Type B pancreatic cell (in vitro differentiated cells): Measurements from ENCODE around the gene ILF2. TPM values are rescaled to one million over a fixed set of nuclear protein-coding genes. Genes with fewer than 3 reads are reported as not detected.
"Not testable (repeated sequence)": the region's sequence is repeated elsewhere in the genome, so short reads cannot be mapped to it uniquely, and the experiment has no call there.

Experiments used
- DNase-seq: peaks from one replicate; pipeline ENCODE4 v3.0.0; 2021; ENCODE audit warnings: mixed read lengths; ENCODE audit not compliant: unreplicated experiment; ENCODE audit errors: extremely low spot score
- H3K27ac Mint-ChIP-seq: 2 replicates; pipeline ENCODE4 v1.8.0; 2021; ENCODE audit warnings: mild to moderate bottlenecking, mixed read lengths
- H3K27me3 Mint-ChIP-seq: 2 replicates; pipeline ENCODE4 v1.8.0; 2021; ENCODE audit warnings: mixed read lengths
- H3K36me3 Mint-ChIP-seq: 2 replicates; pipeline ENCODE4 v1.8.0; 2021; ENCODE audit warnings: mixed read lengths
- H3K4me1 Mint-ChIP-seq: one replicate; pipeline ENCODE4 v1.8.0; 2021; ENCODE audit warnings: mixed read lengths; ENCODE audit not compliant: unreplicated experiment
- H3K4me3 Mint-ChIP-seq: 2 replicates; pipeline ENCODE4 v1.8.0; 2021; ENCODE audit warnings: mild to moderate bottlenecking, mixed read lengths
- H3K9me3 Mint-ChIP-seq: 2 replicates; pipeline ENCODE4 v1.8.0; 2021; ENCODE audit warnings: mixed read lengths
- long read RNA-seq: library from polyadenylated mRNA; unstranded; transcript quantifications from one replicate; pipeline ENCODE4 v2.0.0, GENCODE V29; 2020
- total RNA-seq: library from RNA; stranded (reverse); gene quantifications from 2 replicates; pipeline ENCODE4 v1.2.1, GENCODE V29; 2021; ENCODE audit warnings: low replicate concordance
- TF ChIP-seq, protein P1 (sequence below): fragments of 200-600 bp; sonication (generic); conservative IDR thresholded peaks from 2 replicates; pipeline ENCODE4 v1.5.0; 2021; ENCODE audit warnings: antibody characterized with exemption, mild to moderate bottlenecking

The ILF2 gene
- total RNA-seq: 241 and 291 TPM in 2 replicates
- long read RNA-seq, transcript ILF2-201 (14 exons, 1,659 nt): major isoform, 1,355 of 1,469 reads
- long read RNA-seq, transcript ILF2-205 (14 exons, 1,906 nt): minor isoform, 7 of 1,469 reads
- long read RNA-seq, partial matches to known transcripts: 45 of 1,469 reads
- long read RNA-seq, other reads (novel, unspliced or antisense): 62 of 1,469 reads

DNA sequence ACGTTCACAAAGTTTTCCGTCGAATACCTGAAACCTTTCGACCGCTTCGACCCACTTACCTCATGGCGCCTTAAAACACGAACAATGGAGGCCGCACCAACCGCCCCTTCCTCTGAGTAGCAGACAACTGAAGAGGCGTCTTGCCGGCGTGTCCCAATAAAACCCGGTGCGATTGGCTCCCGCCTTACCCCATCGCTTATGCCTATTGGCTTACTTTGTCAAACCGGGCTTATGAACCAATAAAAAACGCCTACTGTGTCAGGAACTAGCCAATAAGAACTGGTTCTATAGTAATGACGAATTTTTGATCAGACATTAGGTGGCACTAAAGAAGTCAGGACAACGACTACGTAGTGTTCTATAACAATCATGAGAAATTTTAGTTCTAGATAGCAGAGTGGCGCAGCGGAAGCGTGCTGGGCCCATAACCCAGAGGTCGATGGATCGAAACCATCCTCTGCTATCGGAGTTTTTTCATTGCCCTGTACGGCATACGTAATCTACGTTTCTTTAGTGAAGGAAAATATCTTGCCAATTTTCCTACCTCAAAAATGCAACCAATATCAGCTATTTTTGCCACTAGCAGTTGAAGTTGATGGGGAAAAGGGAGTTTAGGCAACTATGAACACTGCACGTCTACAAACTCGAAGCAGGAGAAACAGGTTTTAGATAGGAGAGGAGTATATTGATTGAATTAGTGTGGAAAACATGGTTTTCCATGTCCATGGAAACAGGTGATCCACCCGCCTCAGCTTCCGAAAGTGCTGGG is at the start of gene ILF2:
Gene ILF2 (minus strand): TSS at position 135 of the 769 bp plus-strand sequence. CDS start 71 bp downstream, at position 64.
- H3K27ac Mint-ChIP-seq: no peak within 1 kb of the TSS
- no peaks in the 10 kb centered on the region for H3K9me3 Mint-ChIP-seq
- H3K36me3 Mint-ChIP-seq: peaks cover 14% of the 10 kb centered on the region
- H3K4me1 Mint-ChIP-seq: peaks cover 24% of the 10 kb centered on the region
- TF ChIP-seq, protein P1, sequence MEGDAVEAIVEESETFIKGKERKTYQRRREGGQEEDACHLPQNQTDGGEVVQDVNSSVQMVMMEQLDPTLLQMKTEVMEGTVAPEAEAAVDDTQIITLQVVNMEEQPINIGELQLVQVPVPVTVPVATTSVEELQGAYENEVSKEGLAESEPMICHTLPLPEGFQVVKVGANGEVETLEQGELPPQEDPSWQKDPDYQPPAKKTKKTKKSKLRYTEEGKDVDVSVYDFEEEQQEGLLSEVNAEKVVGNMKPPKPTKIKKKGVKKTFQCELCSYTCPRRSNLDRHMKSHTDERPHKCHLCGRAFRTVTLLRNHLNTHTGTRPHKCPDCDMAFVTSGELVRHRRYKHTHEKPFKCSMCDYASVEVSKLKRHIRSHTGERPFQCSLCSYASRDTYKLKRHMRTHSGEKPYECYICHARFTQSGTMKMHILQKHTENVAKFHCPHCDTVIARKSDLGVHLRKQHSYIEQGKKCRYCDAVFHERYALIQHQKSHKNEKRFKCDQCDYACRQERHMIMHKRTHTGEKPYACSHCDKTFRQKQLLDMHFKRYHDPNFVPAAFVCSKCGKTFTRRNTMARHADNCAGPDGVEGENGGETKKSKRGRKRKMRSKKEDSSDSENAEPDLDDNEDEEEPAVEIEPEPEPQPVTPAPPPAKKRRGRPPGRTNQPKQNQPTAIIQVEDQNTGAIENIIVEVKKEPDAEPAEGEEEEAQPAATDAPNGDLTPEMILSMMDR: no peak
- no peaks in the 10 kb centered on the region for H3K27me3 Mint-ChIP-seq
- DNase-seq: peak; percentile 96
- no peak within 1 kb of the TSS for H3K4me3 Mint-ChIP-seq

DNA sequence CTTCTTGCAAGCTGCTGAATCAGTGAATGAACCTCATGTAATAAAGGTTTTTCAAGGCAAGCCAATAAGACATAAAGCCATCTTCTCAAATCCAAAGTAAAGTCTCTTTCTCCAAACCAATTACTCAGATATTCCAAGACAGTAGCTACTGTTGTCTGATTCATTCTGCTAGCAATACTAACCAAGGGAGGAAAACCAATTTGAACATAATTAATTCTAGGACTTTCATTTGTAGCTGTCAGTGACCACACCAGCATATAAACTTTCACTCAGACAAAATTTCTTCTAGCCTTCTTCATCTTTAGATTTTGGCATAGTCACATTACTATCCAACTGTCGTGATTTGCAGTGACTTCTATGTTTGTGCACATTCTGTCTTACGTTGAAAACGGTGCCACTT is 46.5 kb upstream of the ILF2 start:
- peaks cover 3% of the 10 kb centered on the region for H3K27me3 Mint-ChIP-seq
- no peak for DNase-seq
- no peaks in the 10 kb centered on the region for H3K36me3 Mint-ChIP-seq
- H3K27ac Mint-ChIP-seq: no peak overlapping the region
- H3K4me1 Mint-ChIP-seq: no peaks in the 10 kb centered on the region
- TF ChIP-seq, protein P1: no peak
- no peaks in the 10 kb centered on the region for H3K9me3 Mint-ChIP-seq
- no peak overlapping the region for H3K4me3 Mint-ChIP-seq

DNA sequence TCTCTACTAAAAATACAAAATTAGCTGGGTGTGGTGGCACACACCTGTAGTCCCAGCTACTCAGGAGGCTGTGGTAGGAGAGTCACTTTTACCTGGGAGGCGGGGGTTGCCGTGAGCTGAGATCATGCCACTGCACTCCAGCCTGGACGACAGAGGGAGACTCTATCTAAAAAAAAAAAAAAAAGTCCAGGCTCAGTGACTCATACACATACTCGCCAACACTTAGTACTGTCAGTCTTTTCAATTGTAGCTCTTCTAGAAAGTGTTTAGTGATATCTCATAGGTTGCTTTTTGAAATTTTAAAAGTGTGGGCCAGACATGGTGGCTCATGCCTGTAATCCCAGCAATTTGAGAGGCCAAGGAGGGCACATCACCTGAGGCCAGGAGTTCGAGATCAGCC is 45.4 kb upstream of the ILF2 start:
- not testable (repeated sequence) for H3K4me1 Mint-ChIP-seq, H3K4me3 Mint-ChIP-seq, H3K27me3 Mint-ChIP-seq, H3K9me3 Mint-ChIP-seq, H3K27ac Mint-ChIP-seq, H3K36me3 Mint-ChIP-seq, DNase-seq

DNA sequence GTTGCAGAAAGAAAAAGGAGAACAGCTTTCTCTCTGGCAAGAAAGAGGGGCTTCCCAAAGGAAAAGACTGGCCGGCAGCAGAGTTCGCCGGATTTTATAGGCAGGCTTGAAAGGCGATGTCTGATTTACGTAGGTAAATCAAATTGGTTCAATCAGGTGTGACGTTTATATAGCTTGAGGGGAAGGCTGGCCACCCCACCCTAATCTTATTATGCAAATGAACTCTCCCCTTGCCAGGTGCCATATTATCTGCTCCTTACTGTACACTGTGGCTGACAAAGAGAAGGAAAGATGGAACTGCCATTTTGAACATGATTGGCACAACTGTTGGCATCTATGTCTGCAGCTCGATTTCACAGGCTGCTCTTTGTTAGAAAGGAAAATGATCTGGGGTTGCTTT is 40.2 kb upstream of the ILF2 start:
- no peak overlapping the region for H3K4me3 Mint-ChIP-seq
- H3K9me3 Mint-ChIP-seq: no peaks in the 10 kb centered on the region
- TF ChIP-seq, protein P1: no peak

DNA sequence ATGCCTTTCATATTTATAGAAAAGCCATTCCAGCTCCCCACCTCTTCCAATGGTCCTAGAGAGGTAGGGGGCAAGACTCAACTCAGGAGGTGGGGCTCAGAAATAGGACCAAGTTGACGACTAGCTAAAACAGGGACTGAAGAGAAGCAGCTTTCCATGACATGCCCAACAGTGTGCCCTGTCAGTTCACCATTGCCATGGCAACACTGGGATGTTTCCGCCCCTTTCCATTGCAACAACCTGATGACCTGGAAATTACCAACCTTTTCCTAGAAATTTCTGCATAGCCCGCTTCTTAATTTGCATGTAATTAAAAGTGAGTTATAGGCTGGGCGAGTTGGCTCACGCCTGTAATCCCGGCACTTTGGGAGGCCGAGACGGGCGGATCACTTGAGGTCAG is 34.7 kb upstream of the ILF2 start:
- no peaks in the 10 kb centered on the region for H3K4me1 Mint-ChIP-seq
- H3K36me3 Mint-ChIP-seq: no peaks in the 10 kb centered on the region
- no peak for DNase-seq
- H3K9me3 Mint-ChIP-seq: no peaks in the 10 kb centered on the region
- no peak overlapping the region for H3K4me3 Mint-ChIP-seq
- TF ChIP-seq, protein P1: no peak
- no peaks in the 10 kb centered on the region for H3K27me3 Mint-ChIP-seq
- no peak overlapping the region for H3K27ac Mint-ChIP-seq

More for the DNA sequence above, 40.2 kb upstream of the ILF2 start:
- DNase-seq: no peak
- Mint-ChIP-seq H3K36me3 (no peaks in the 10 kb centered on the region), H3K4me1 (no peaks in the 10 kb centered on the region), H3K27ac (no peak overlapping the region), H3K27me3 (peaks cover 3% of the 10 kb centered on the region)

DNA sequence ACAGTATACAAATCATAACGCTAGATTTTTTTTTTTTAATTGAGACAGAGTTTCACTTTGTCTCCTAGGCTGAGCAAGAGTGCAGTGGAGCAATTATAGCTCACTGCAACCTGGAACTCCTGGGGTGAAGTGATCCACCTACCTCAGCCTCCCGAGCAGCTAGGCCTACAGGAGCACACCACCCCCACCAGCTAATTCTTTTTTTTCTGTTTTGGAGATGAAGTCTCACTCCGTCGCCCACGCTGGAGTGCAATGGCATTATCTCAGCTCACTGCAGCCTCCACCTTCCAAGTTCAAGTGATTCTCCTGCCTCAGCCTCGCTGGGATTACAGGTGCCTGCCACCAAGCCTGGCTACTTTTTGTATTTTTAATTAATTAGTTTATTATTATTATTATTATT is 29.0 kb upstream of the ILF2 start:
- Mint-ChIP-seq H3K9me3 (no peaks in the 10 kb centered on the region), H3K36me3 (no peaks in the 10 kb centered on the region), H3K27me3 (no peaks in the 10 kb centered on the region), H3K4me3 (no peak overlapping the region), H3K4me1 (peaks cover 13% of the 10 kb centered on the region), H3K27ac (no peak overlapping the region)
- no peak for DNase-seq
- TF ChIP-seq, protein P1: no peak
